NB4 (cell line): ENCODE measurements around the gene TCEAL1.
"Not testable (repeated sequence)": the region's sequence is repeated elsewhere in the genome, so short reads cannot be mapped to it uniquely, and the experiment has no call there.

Experiments used
- CTCF ChIP-seq: IDR thresholded peaks from one replicate; pipeline ENCODE4 v1.5.1; 2012; ENCODE audit warnings: low read depth, low read length
- MYC ChIP-seq: IDR thresholded peaks from 2 replicates; pipeline ENCODE4 v1.6.1; 2011; ENCODE audit warnings: low read depth, low read length
- POLR2A ChIP-seq: IDR thresholded peaks from 2 replicates; pipeline ENCODE4 v1.6.1; 2011; ENCODE audit warnings: mild to moderate bottlenecking; ENCODE audit not compliant: insufficient read length; ENCODE audit errors: extremely low read depth
- TF ChIP-seq, protein P1 (sequence below): IDR thresholded peaks from 2 replicates; pipeline ENCODE4 v1.6.1; 2011; ENCODE audit warnings: low read depth, low read length

DNA sequence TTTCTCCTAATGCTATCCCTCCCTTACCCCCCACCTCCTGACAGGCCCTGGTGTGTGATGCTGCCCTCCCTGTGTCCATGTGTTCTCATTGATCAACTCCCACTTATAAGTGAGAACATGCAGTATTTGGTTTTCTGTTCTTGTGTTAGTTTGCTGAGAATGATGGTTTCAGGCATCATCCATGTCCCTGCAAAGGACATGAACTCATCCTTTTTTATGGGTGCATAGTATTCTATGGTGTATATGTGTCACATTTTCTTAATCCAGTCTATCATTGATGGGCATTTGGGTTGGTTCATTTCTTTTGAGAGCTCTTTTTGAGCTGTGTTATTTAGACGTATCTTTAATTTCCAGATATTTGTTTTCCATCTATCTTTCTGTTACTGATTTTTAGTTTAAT lies 36.5 kb upstream of the TCEAL1 start:
- TF ChIP-seq CTCF, POLR2A, MYC: not testable (repeated sequence)
- TF ChIP-seq, protein P1, sequence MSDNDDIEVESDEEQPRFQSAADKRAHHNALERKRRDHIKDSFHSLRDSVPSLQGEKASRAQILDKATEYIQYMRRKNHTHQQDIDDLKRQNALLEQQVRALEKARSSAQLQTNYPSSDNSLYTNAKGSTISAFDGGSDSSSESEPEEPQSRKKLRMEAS, result not testable (repeated sequence)
